CD4-positive, alpha-beta T cell treated with Interleukin-17A for 4 hours (primary cell): Measurements from ENCODE around the gene TEN1.
"Not testable (repeated sequence)": the region's sequence is repeated elsewhere in the genome, so short reads cannot be mapped to it uniquely, and the experiment has no call there.

Experiments
- DNase-seq: peaks from one replicate; pipeline ENCODE4 v3.0.0-alpha.2; 2020; ENCODE audit warnings: mixed read lengths

Gene TEN1, protein sequence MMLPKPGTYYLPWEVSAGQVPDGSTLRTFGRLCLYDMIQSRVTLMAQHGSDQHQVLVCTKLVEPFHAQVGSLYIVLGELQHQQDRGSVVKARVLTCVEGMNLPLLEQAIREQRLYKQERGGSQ

GRCh38 chr17:75978938-75979704, at the start of gene TEN1, which contains the start of gene ACOX1:
TSS of gene TEN1 (plus strand) at chr17:75979240. CDS start at chr17:75986193, 6,953 bp downstream.
TSS of gene ACOX1 (minus strand) at chr17:75979166. CDS start at chr17:75979073, 93 bp downstream.
- DNase-seq, result peak; percentile 97

GRCh38 chr17:75931062-75931461, 48.0 kb upstream of the TEN1 start:
- no peak for DNase-seq

GRCh38 chr17:75932852-75933251, 46.2 kb upstream of the TEN1 start:
- DNase-seq, result no peak

GRCh38 chr17:75933808-75934207, 45.2 kb upstream of the TEN1 start:
- DNase-seq, result no peak

- no peak for DNase-seq
Measured at GRCh38 chr17:75937652-75938051, 41.4 kb upstream of the TEN1 start.

DNA sequence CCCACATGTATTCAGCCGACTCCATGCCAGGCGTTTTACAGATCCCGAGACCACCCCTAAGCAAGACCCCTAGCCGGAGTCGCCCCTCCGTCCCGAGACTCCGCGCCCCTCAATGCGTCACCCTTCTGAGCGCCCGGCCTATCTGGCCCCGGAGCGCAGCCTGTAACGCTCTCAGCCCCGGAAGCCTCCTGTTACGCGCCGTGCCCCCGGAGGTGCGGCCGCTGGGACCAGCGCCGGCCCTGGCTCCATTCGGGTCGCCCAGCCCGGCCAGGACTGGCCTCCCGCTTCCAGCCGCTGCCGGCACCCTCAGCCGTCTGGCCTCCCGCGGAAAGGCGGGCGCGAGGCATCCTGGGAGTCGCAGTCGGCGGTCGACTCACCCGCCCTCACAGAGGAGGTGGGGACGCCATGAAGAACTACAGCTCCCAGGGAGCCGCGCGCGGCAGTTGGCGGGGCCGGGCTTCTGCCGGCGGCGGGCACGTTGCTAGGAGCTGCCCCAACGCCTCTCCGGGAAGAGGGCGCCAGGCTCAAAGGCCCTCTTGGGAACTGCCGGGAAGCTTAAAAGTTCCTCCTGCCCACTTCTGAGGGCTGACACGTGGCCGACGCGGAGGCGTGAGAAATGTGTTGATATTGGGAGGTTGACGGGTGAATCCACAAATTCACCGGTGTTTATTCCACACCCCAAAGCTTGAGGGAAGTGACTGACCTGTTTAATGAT, 38.2 kb upstream of the TEN1 start, which contains the start of gene FBF1:
FBF1 (minus strand) TSS at position 316 of the 715 bp plus-strand sequence. CDS start 2,893 bp downstream, outside the sequence.
- peak; percentile 90 for DNase-seq

DNA sequence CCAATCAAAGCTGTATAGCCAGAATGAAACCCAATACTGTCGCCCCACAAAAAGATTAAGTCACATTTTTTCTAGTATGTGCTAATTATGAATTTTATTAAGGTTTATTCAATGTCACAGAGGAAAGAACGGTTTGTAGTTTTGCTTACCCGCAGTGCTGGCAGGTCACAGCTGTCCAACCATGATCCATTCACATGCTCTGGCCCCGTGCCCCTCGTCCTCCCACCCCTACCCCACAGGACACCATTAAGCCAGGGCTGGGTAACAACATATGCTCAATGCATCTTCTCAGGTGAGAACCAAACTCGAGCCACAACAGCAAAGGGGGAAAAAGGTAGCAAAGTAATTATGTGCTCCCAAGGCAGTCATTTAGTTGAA, 37.6 kb upstream of the TEN1 start:
- no peak for DNase-seq

- no peak for DNase-seq
Measured at GRCh38 chr17:75942473-75942872, 36.6 kb upstream of the TEN1 start.

DNA sequence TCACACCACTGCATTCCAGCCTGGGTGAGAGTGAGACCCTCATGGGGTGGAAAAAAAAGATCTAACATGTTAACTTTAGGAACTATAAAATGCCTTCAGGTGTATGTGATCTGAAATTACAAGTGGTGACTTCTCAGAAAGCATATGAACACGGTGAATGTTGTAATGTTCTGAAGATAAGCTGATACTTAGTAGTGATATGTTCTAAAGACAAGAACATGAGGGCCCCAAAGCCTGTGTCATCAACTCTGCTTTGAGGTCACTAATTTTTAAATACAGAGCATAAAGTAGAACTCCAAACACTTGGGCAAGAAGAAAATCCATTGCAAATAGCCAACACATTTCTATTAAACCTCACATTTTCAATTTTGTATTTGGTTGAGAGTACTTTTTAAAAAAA, 35.5 kb upstream of the TEN1 start:
- no peak for DNase-seq

GRCh38 chr17:75945211-75945610, 33.8 kb upstream of the TEN1 start:
- no peak for DNase-seq

DNA sequence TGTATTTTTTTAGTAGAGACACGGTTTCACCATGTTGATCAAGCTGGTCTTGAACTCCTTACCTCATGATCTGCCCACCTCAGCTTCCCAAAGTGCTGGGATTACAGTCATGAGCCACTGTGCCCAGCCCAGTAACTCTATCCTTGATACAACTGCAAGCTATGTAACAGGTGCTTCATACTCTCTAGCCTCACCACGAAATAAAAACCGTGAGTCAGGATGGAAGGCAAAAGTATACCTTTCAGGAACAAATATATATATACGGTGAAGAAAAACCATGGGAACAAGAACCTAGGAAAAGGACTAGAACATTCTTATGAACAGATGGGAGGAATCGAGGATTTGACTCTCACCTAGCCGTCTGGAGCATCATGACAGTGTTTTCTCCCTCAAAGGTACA, 28.6 kb upstream of the TEN1 start:
- no peak for DNase-seq

GRCh38 chr17:75950855-75951554, 28.0 kb upstream of the TEN1 start:
- DNase-seq, result no peak

DNA sequence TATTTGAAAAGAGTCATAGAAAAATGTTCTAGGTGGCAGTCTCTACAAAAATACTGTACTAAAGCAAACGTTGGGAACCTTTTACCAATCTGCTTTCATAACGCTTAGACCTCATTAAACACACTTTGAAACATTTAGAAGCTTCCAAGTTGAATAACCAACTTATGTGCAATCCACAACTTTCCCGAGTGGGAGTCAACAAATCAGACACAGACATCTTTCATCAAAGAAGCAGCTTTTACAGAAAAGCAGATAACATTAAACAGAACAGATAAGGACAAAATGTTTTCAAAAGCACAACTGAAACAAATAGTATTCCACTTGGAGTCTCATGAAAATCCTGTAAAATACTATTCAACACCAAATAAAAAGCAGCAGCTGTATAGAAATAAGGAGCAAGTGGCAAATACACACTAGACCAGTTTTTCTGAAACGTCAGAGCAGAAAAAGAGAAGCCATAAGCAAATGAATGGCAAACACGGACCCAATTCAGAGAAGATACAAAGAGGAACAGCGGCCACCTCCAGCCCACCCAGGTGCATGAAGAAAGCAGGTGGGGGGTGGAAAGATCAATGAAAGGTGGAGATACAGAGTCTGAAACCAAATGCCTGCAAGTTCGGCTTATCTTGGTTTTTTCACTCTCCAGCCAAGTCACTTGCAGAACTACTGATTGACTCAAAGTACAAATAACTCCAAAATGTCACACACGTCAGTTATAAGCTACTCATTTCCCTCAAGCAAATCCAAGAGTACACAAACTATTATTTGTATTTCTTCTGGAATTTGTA, 19.8 kb upstream of the TEN1 start:
- DNase-seq, result no peak

DNA sequence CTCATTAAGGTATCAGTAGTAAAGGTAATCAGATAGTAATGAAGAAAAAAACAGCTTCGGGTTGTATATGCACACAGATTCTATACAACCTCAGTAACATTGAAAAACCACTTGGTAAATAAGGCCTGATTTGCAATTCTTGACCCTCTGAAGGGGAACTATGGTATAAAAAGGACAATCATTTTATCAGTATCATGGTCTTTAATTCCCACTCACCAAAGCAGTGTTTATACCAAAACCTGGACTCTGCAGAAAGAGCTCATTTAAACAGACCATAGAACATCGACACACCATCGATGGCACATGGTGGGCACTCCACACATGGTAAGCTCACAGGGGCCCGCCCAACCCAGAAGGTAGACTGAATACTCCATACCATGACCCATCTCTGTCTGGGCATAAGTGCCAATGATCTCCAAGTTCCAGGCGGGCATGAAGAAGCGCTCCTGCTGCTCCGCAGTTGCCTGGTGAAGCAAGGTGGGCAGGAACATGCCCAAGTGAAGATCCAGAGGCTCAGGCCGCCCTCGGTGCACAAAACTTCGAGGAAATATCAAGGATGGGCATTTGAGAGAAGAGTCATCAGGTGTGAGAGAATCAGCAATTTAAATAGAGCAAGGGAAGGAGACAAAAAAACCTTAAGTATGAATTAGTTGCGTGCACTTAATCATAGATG, 19.1 kb upstream of the TEN1 start:
- no peak for DNase-seq

GRCh38 chr17:75965468-75965867, 13.6 kb upstream of the TEN1 start:
- no peak for DNase-seq

DNA sequence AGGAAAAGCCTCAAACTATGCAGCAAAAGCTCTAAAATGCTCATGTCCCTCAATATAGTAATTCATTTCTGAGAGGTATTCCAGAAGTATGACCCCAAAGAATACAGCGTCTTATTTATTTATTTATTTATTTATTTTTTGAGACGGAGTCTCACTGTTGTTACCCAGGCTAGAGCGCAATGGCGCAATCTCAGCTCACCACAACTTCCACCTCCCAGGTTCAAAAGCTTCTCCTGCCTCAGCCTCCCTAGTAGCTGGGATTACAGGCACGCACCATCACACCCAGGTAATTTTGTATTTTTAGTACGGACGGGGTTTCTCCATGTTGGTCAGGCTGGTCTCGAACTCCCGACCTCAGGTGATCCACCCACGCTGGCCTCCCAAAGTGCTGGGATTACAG, 10.0 kb upstream of the TEN1 start:
- not testable (repeated sequence) for DNase-seq

DNA sequence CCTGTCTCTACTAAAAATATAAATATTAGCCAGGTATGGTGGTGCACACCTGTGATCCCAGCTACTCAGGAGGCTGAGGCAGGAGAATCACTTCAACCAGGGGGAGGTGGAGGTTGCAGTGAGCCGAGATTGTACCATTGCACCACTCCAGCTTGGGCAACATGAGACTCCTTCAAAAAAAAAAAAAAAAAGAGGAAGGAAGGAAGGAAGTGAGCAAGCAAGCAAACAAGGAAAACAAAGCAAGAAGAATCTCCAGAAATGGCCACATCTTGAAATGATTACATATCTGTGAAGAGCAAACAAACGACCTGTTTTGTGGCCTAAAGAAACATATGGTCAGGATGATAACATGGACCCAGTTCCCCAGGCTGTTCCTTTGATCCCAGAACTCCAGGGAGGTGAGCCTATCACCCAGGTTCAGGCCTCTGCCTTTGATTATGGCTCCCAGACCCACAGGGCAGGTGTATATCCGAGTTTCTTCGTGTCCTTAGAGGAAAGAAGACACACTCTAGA, 9.0 kb upstream of the TEN1 start:
- no peak for DNase-seq

- DNase-seq, result no peak
Measured at GRCh38 chr17:75970626-75971025, 8.4 kb upstream of the TEN1 start.

GRCh38 chr17:75975187-75975586, 3.9 kb upstream of the TEN1 start:
- DNase-seq, result not testable (repeated sequence)

- no peak for DNase-seq
Measured at GRCh38 chr17:75975757-75976174, 3.3 kb upstream of the TEN1 start.

GRCh38 chr17:75976175-75976848, 2.7 kb upstream of the TEN1 start:
- no peak for DNase-seq
